Measurements from ENCODE around the gene FAM20C. TPM values are rescaled to one million over a fixed set of nuclear protein-coding genes. Genes with fewer than 3 reads are reported as not detected.

The FAM20C gene
- total RNA-seq, 1 experiment from 2014 or later: 8.8 TPM

DNA sequence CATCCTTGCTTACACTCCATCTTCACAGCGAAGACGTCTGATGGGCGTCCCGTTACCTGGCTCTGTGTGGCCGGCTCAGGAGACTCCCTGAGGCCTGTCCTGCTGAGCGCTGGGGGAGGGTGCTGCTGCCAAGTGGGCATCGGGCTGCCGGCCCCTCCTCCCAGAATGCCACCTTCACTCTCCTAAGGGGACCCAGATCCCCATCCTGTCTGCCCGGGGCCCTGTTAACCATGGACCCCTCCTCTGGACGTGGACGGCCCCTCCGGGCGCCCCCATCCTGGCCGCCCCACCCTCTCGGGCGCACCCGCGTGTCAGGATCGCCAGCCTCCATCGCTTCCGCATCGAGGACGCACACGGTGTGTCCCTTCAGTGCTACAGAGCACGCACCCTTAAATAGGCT is 90.2 kb downstream of the FAM20C start:
- intact Hi-C loops (cut with micrococcal nuclease): no loop called here
- Mint-ChIP-seq H3K4me1 (ENCODE audit: insufficient read depth, unreplicated experiment) (no peaks in the 10 kb centered on the region), H3K4me3 (ENCODE audit: unreplicated experiment) (no peak overlapping the region), H3K9me3 (ENCODE audit: unreplicated experiment) (no peaks in the 10 kb centered on the region), H3K36me3 (ENCODE audit: insufficient read depth, unreplicated experiment) (no peaks in the 10 kb centered on the region), H3K27ac (ENCODE audit: low read depth, unreplicated experiment) (no peak overlapping the region), H3K27me3 (ENCODE audit: insufficient read depth, unreplicated experiment) (peaks cover 39% of the 10 kb centered on the region)
- CTCF ChIA-PET: no interaction called here
- no TSS peak for BruUV-seq (replicated peaks)
- DNase-seq (ENCODE audit: unreplicated experiment): no peak
- TF ChIP-seq, protein P1, sequence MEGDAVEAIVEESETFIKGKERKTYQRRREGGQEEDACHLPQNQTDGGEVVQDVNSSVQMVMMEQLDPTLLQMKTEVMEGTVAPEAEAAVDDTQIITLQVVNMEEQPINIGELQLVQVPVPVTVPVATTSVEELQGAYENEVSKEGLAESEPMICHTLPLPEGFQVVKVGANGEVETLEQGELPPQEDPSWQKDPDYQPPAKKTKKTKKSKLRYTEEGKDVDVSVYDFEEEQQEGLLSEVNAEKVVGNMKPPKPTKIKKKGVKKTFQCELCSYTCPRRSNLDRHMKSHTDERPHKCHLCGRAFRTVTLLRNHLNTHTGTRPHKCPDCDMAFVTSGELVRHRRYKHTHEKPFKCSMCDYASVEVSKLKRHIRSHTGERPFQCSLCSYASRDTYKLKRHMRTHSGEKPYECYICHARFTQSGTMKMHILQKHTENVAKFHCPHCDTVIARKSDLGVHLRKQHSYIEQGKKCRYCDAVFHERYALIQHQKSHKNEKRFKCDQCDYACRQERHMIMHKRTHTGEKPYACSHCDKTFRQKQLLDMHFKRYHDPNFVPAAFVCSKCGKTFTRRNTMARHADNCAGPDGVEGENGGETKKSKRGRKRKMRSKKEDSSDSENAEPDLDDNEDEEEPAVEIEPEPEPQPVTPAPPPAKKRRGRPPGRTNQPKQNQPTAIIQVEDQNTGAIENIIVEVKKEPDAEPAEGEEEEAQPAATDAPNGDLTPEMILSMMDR (IDR thresholded peaks at IDR 0.05; ENCODE audit: unreplicated experiment): no peak
- POLR2A ChIA-PET: no interaction called here

DNA sequence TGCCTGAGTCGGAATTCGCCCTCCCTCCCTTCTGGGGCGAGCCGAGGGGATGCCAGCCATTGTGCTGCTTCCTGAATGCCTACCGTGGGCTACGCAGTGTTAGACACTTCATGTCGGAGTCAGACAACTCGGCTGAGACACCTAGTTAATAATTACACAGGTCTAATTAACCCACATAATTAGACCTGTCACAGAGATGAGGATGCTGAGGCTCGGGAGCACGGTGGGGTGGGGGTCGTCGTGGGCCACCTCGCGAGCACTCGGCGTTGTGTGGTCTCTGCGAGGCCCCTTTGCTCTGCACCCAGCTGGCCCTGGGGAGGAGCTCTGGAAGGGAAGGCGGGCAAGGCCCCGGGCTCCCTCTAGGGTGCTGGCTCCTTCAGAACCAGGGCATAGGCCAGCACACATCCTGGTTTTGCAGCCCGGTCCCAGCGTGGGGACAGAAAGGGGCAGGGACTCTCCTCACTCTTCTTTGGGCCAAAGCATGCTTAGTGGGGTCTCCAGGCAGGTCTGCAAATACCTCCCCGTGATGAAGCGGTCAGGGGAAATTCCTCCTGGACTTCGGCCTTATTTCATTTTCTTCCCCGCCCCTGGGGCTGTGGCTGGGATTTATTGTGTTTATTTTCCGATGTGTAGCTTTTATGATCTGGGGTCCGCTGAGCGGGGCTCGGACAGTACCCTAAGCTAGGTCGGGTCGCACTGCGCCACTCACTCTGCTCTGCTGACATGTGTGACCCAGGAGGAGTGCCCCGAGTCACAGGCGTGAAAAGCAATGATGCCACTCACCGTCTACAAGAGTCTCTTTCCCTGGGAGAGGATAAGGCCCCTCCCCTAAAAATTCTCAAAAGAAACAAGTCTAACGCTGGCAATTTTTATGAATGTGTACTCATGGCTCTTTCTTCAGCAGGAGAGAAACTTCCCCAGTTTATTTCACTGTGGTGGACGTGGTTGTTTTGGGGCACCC is 92.7 kb downstream of the FAM20C start:
- H3K4me1 Mint-ChIP-seq (ENCODE audit: insufficient read depth, unreplicated experiment): no peaks in the 10 kb centered on the region
- intact Hi-C loops (cut with micrococcal nuclease): no loop called here
- DNase-seq (ENCODE audit: unreplicated experiment): no peak
- TF ChIP-seq, protein P1 (IDR thresholded peaks at IDR 0.05; ENCODE audit: unreplicated experiment): no peak
- POLR2A ChIA-PET: no interaction called here
- no peaks in the 10 kb centered on the region for H3K9me3 Mint-ChIP-seq (ENCODE audit: unreplicated experiment)
- H3K27me3 Mint-ChIP-seq (ENCODE audit: insufficient read depth, unreplicated experiment): peaks cover 57% of the 10 kb centered on the region
- no peaks in the 10 kb centered on the region for H3K36me3 Mint-ChIP-seq (ENCODE audit: insufficient read depth, unreplicated experiment)
- no peak overlapping the region for H3K4me3 Mint-ChIP-seq (ENCODE audit: unreplicated experiment)
- CTCF ChIA-PET: no interaction called here
- H3K27ac Mint-ChIP-seq (ENCODE audit: low read depth, unreplicated experiment): no peak overlapping the region
- BruUV-seq (replicated peaks): no TSS peak

DNA sequence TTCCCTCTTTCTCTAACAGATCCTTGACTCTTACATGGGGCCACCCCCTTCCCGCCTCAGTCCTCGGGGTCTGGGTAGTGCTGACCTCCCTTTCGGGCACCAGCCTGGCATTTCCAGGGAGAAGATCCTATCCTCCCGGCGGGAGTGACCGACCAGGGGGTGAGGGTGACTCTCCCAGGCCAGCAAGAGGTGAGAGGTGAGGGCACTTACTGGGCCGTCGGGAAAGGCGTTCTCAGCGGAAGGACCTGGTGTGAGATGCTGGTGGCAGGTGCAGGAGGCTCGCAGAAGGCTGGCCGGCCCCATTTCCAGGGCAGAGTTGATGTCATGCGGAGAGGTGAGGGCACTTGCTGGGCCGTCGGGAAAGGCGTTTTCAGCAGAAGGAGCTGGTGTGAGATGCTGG is 93.4 kb downstream of the FAM20C start:
- no peaks in the 10 kb centered on the region for H3K4me1 Mint-ChIP-seq (ENCODE audit: insufficient read depth, unreplicated experiment)
- no peaks in the 10 kb centered on the region for H3K36me3 Mint-ChIP-seq (ENCODE audit: insufficient read depth, unreplicated experiment)
- intact Hi-C loops (cut with micrococcal nuclease): no loop called here
- no peaks in the 10 kb centered on the region for H3K9me3 Mint-ChIP-seq (ENCODE audit: unreplicated experiment)
- BruUV-seq (replicated peaks): no TSS peak
- TF ChIP-seq, protein P1 (IDR thresholded peaks at IDR 0.05; ENCODE audit: unreplicated experiment): no peak
- ChIA-PET POLR2A (interaction anchor here (0.7 kb wide), 1 partner anchor 29 kb away, joined by 4 read pairs; no protein-coding TSS in a partner anchor), CTCF (no interaction called here)
- DNase-seq (ENCODE audit: unreplicated experiment): no peak
- H3K27ac Mint-ChIP-seq (ENCODE audit: low read depth, unreplicated experiment): no peak overlapping the region
- peaks cover 57% of the 10 kb centered on the region for H3K27me3 Mint-ChIP-seq (ENCODE audit: insufficient read depth, unreplicated experiment)
- no peak overlapping the region for H3K4me3 Mint-ChIP-seq (ENCODE audit: unreplicated experiment)

DNA sequence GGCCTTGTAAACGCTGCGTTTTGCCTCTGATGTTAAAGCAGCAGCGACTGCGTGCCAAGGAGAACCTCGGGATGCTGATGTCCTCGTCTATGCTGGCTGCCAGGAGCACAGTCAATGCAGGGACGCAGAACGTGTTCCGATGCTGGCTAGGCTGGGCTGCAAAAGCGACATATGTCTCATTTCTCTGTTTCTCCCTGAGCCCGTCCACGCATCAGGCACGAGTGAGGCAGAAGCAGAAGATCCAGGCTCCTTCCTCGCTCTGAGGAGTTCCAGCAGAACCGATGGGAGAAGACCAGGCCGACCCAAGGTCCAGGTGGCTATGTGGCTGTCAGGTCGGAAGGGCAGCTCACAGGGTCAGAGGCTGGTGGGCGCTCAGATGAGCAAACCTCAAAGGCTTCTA is 93.9 kb downstream of the FAM20C start:
- BruUV-seq (replicated peaks): no TSS peak
- ChIA-PET CTCF (no interaction called here), POLR2A (interaction anchor here (0.7 kb wide), 1 partner anchor 30 kb away, joined by 4 read pairs; no protein-coding TSS in a partner anchor)
- TF ChIP-seq, protein P1 (IDR thresholded peaks at IDR 0.05; ENCODE audit: unreplicated experiment): no peak
- Mint-ChIP-seq H3K4me1 (ENCODE audit: insufficient read depth, unreplicated experiment) (no peaks in the 10 kb centered on the region), H3K4me3 (ENCODE audit: unreplicated experiment) (no peak overlapping the region), H3K36me3 (ENCODE audit: insufficient read depth, unreplicated experiment) (no peaks in the 10 kb centered on the region), H3K27me3 (ENCODE audit: insufficient read depth, unreplicated experiment) (peaks cover 57% of the 10 kb centered on the region), H3K9me3 (ENCODE audit: unreplicated experiment) (no peaks in the 10 kb centered on the region), H3K27ac (ENCODE audit: low read depth, unreplicated experiment) (no peak overlapping the region)
- intact Hi-C loops (cut with micrococcal nuclease): no loop called here
- no peak for DNase-seq (ENCODE audit: unreplicated experiment)
